IPS-NIHi7 (cell line): ENCODE results near the gene TM9SF4.
"Not testable (repeated sequence)": the region's sequence is repeated elsewhere in the genome, so short reads cannot be mapped to it uniquely, and the experiment has no call there.

Experiments used
- DNase-seq: peaks from one replicate; pipeline ENCODE4 v3.0.0; 2012; ENCODE audit warnings: mixed read lengths; ENCODE audit errors: extremely low spot score

The TM9SF4 gene

DNA sequence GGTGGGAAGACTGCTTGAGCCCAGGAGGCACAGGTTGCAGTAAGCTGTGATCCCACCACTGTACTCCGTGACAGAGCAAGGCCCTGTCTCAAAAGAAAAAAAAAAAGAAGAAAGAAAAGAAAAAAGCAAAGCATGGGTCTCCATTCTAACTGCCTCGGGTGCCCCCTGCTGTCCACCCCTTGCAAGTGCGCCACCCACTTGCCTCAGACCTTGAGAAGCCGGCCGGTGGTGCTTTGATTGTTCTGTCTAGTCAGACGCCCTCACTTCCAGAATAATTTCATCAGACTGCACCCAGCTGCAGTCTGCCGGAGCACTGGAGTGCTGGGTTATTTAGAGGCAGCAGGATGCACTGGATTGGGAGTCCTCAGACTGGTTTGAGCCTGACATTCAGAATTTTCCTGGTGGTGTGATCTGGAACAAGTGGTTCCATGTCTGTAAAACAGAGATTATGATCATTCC is 17.6 kb upstream of the TM9SF4 start:
- DNase-seq, result peak; percentile 85

GRCh38 chr20:32098786-32099185 is 10.7 kb upstream of the TM9SF4 start:
- DNase-seq, result no peak

- no peak for DNase-seq
Observed at GRCh38 chr20:32108814-32109391, 611 bp upstream of the TM9SF4 start.

GRCh38 chr20:32110173-32110704 is 725 bp downstream of the TM9SF4 start:
- no peak for DNase-seq

GRCh38 chr20:32110727-32111126 is 1.2 kb downstream of the TM9SF4 start:
- no peak for DNase-seq

GRCh38 chr20:32111156-32111686 is 1.7 kb downstream of the TM9SF4 start:
- no peak for DNase-seq

DNA sequence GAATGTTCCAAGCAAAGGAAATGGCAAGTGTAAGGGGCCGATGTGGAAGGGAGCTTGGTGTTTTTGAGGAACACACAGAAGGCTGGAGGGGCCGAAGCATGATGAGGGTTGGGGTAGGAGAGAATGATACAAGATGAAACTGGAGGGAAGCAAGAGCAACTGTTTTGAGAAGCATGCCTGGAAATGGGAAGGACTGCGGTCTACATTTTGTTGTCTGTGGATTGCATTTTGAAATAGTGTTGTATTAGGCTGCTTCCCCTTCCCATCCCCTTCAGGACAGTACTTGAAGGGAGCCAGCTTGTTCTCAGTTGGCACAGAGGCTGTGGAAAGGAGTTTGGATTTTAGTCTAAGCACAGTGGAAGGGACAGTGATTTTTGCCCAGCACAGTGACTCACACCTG is 2.2 kb downstream of the TM9SF4 start:
- DNase-seq, result no peak

GRCh38 chr20:32112841-32113240 is 3.3 kb downstream of the TM9SF4 start:
- DNase-seq, result no peak

GRCh38 chr20:32113591-32114260 is 4.2 kb downstream of the TM9SF4 start:
- DNase-seq, result no peak

GRCh38 chr20:32114305-32114960 is 4.9 kb downstream of the TM9SF4 start:
- DNase-seq, result no peak

- no peak for DNase-seq
Observed at GRCh38 chr20:32115211-32115767, 5.8 kb downstream of the TM9SF4 start.

DNA sequence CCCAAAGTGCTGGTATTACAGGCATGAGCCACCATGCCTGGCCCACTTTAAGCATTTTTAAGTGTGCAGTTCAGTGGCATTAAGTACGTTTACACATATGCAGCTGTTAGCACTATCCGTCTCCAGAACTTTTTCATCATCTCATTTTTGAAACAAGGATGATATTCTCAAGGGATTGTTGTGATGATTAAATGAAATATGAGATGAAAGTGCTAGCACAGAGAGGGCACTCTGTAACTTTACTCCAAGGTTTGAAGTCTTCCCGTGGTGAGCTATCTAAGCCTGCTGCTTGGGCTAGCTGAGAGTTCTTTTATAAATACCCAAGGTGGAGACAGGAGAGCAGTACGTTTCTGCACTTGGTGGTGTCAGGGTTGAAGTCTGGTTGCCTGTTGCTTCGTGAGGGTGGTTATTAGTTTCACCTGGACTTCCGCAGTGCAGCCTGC is 6.6 kb downstream of the TM9SF4 start:
- no peak for DNase-seq

GRCh38 chr20:32116796-32117195 is 7.3 kb downstream of the TM9SF4 start:
- not testable (repeated sequence) for DNase-seq

DNA sequence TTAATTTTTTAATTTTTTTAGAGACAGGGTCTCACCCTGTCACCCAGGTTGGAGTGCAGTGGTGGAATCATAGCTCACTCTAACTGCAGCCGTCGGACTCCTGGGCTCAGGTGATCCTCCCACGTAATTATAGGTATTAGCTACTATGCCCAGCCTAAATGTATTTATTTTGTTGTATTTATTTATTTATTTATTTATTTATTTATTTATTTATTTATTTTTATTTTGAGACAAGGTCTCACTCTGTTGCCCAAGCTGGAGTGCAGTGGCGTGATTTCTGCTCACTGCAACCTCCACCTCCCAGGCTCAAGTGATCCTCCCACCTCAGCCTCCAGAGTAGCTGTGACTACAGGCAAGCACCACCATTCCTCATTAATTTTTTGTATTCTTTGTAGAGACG is 8.9 kb downstream of the TM9SF4 start:
- DNase-seq, result not testable (repeated sequence)

DNA sequence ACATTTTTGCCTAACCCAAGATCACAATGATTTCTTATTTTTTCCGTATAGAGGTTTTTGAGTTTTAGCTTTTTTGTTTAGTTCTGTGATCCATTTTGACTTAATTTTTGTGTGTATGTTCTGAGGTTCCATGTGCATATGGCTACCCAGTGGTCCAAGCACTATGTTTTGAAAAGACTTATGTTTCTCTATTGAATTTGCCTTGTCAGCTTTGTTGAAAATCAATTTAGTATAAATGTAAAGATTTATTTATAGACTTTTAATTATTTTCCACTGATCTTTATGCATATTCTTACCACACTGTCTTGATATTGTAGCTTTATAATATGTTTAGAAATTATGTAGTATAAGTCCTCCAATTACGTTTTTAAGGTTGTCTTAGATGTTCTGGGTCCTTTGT is 10.2 kb downstream of the TM9SF4 start:
- no peak for DNase-seq

GRCh38 chr20:32121908-32122307 is 12.4 kb downstream of the TM9SF4 start:
- not testable (repeated sequence) for DNase-seq

- DNase-seq, result no peak
Observed at GRCh38 chr20:32123088-32123487, 13.6 kb downstream of the TM9SF4 start.

GRCh38 chr20:32124916-32125454 is 15.5 kb downstream of the TM9SF4 start:
- DNase-seq, result no peak

GRCh38 chr20:32125506-32125905 is 16.0 kb downstream of the TM9SF4 start:
- DNase-seq, result no peak

- DNase-seq, result no peak
Observed at GRCh38 chr20:32126919-32127318, 17.4 kb downstream of the TM9SF4 start.

GRCh38 chr20:32127347-32127746 is 17.8 kb downstream of the TM9SF4 start:
- no peak for DNase-seq

GRCh38 chr20:32128167-32128566 is 18.7 kb downstream of the TM9SF4 start:
- no peak for DNase-seq
